GM12891 (cell line): Measurements from ENCODE around the gene SLC41A2.

Source experiments
- POLR2A ChIP-seq: IDR thresholded peaks from 2 replicates; pipeline ENCODE4 v1.6.1; 2011; ENCODE audit warnings: low read depth, low read length, control low read depth
- POLR2AphosphoS5 ChIP-seq: IDR thresholded peaks from 2 replicates; pipeline ENCODE4 v1.6.1; 2011; ENCODE audit warnings: low read depth, low read length, control low read depth
- TAF1 ChIP-seq: IDR thresholded peaks from 2 replicates; pipeline ENCODE4 v1.6.1; 2011; ENCODE audit warnings: low read depth, low read length, control low read depth

GRCh38 chr12:104994336-104994735 is 36.2 kb upstream of the SLC41A2 start:
- TF ChIP-seq POLR2A (no peak), POLR2AphosphoS5 (no peak), TAF1 (no peak)
